ENCODE results near the gene HOXC12.

GRCh38 chr12:53972722-53973235, 18.1 kb downstream of the HOXC12 start, which contains the start of gene HOXC11:
- TF ChIP-seq CTCF (IDR thresholded peaks at IDR 0.05) (no peak), POLR2A (IDR thresholded peaks at IDR 0.05) (no peak)

Measured in thyroid gland (tissue), 4 donors.